ENCODE data around the gene ADPRHL1. TPM values are rescaled to one million over a fixed set of nuclear protein-coding genes. Genes with fewer than 3 reads are reported as not detected.
A peak's percentile ranks its signal among the peaks of the same experiment; 100 is the strongest.

Gene ADPRHL1
- total RNA-seq, 1 experiment from 2014 or later, result 2.7 TPM

- H3K9ac ChIP-seq (ENCODE audit: extremely low read depth, insufficient read length, low read length), result no peak overlapping the region
- H3K4me3 Mint-ChIP-seq, result no peak overlapping the region
- no peak overlapping the region for H2BK15ac ChIP-seq (ENCODE audit: low read depth, low read length)
- peak overlapping the region in 1 of 3 experiments; percentile 76; a peak in 1 of 7 replicates for H3K27ac Mint-ChIP-seq
- no peak overlapping the region for H2BK20ac ChIP-seq (ENCODE audit: low read depth, low read length, poor library complexity, severe bottlenecking)
- no peaks in the 10 kb centered on the region for H3K79me1 ChIP-seq (ENCODE audit: insufficient read depth, low read depth, low read length, poor library complexity, severe bottlenecking)
- no peak for DNase-seq
- H3K27me3 Mint-ChIP-seq (ENCODE audit: low read depth), result no peaks in the 10 kb centered on the region
- no peaks in the 10 kb centered on the region for H3K9me3 Mint-ChIP-seq
- no peaks in the 10 kb centered on the region for H3K27me3 ChIP-seq (ENCODE audit: insufficient read depth, low read length)
- H3K79me2 ChIP-seq (ENCODE audit: insufficient read depth, low read length), result no peaks in the 10 kb centered on the region
- no peak overlapping the region for H2BK5ac ChIP-seq (ENCODE audit: insufficient read length, low read length)
- H3K27ac ChIP-seq (ENCODE audit: insufficient read length, low read depth, low read length), result no peak overlapping the region
- H3K23ac ChIP-seq (ENCODE audit: insufficient read length, low read depth, low read length), result no peak overlapping the region
- no peak overlapping the region for H4K5ac ChIP-seq (ENCODE audit: insufficient read length, low read depth, low read length)
- no peak overlapping the region for H3K18ac ChIP-seq (ENCODE audit: insufficient read length, low read depth, low read length)
- WGBS (ENCODE audit: extremely low coverage, insufficient read length, low lambda C conversion rate), result no CpG with 5 or more reads among the region's 14 CpGs
- no peaks in the 10 kb centered on the region for H3K9me3 ChIP-seq (ENCODE audit: control insufficient read depth, low read depth, low read length)
- H2BK12ac ChIP-seq (ENCODE audit: insufficient read length, low read depth, low read length), result no peak overlapping the region
- no peak overlapping the region for H4K8ac ChIP-seq (replicated peaks; ENCODE audit: insufficient read length, low read depth, low read length)
- no peaks in the 10 kb centered on the region for H4K20me1 ChIP-seq (ENCODE audit: control insufficient read depth, insufficient read depth, insufficient read length)
- no peak overlapping the region for H4K91ac ChIP-seq (ENCODE audit: insufficient read length, low read depth, low read length)
- no peak overlapping the region for H3K56ac ChIP-seq (ENCODE audit: insufficient read length, low read depth, low read length)
- H3K4me1 Mint-ChIP-seq, result peaks cover 4 to 5% of the 10 kb centered on the region in 2 experiments; a peak in 3 of 4 replicates
- H3K4me1 ChIP-seq (ENCODE audit: insufficient read depth, low read length), result no peaks in the 10 kb centered on the region
- H3K36me3 Mint-ChIP-seq (ENCODE audit: insufficient read depth in 1 of 3, low read depth in 3 of 3), result peaks cover 35 to 79% (median 76%) of the 10 kb centered on the region in 3 experiments; a peak in 6 of 7 replicates
- no peak overlapping the region for H3K4ac ChIP-seq (ENCODE audit: low read depth, low read length)
- no peak overlapping the region for H2AFZ ChIP-seq (ENCODE audit: low read length)
- H2AK5ac ChIP-seq (ENCODE audit: insufficient read length, low read length), result no peak overlapping the region
- H2BK120ac ChIP-seq (ENCODE audit: low read depth, low read length, poor library complexity, severe bottlenecking), result no peak overlapping the region
- no peak overlapping the region for H3K4me2 ChIP-seq (ENCODE audit: insufficient read depth, insufficient read length, low read length)
- H3T11ph ChIP-seq (ENCODE audit: low read length), result no peak overlapping the region
- no peak overlapping the region for H3K14ac ChIP-seq (ENCODE audit: insufficient read depth, low read length)
- TF ChIP-seq CTCF (conservative IDR thresholded peaks at IDR 0.05), result no peak
- no peaks in the 10 kb centered on the region for H3K23me2 ChIP-seq (ENCODE audit: insufficient read length, low read depth, low read length, poor library complexity, severe bottlenecking)
Measured at GRCh38 chr13:113460599-113460998, 7.3 kb upstream of the ADPRHL1 start.
